Sigmoid colon (tissue), 7 donors: ENCODE measurements around the gene SERTAD2. TPM values are rescaled to one million over a fixed set of nuclear protein-coding genes. Genes with fewer than 3 reads are reported as not detected.
A peak's percentile ranks its signal among the peaks of the same experiment; 100 is the strongest.

Source experiments
- DNase-seq: peaks from one replicate; pipeline ENCODE4 v3.0.0-alpha.2; 2019
- H3K27ac ChIP-seq, 4 donors: fragments of 200-600 bp; sonication (generic); one replicate each; pipeline ENCODE4 v1.5.1; 2016 to 2019; ENCODE audit warnings: mild to moderate bottlenecking in 1 of 4
- H3K27me3 ChIP-seq, 3 donors: fragments of 200-600 bp; sonication (generic); one replicate each; pipeline ENCODE4 v1.5.1; 2019; ENCODE audit warnings: mild to moderate bottlenecking in 1 of 3
- H3K36me3 ChIP-seq, 4 donors: fragments of 200-600 bp; sonication (generic); one replicate each; pipeline ENCODE4 v1.5.1; 2016 to 2019
- H3K4me1 ChIP-seq, 4 donors: fragments of 200-600 bp; sonication (generic); one replicate each; pipeline ENCODE4 v1.5.1; 2017 to 2019
- H3K4me3 ChIP-seq, 4 donors: fragments of 200-600 bp; sonication (generic); one replicate each; pipeline ENCODE4 v1.5.1; 2017 to 2019; ENCODE audit warnings: mild to moderate bottlenecking in 2 of 4, moderate library complexity in 1 of 4
- H3K9me3 ChIP-seq, 4 donors: fragments of 200-600 bp in 3 of 4; sonication (generic) in 3 of 4; one replicate each; pipeline versions ENCODE4 v1.5.1 to v1.6.1; 2013 to 2019
- EP300 ChIP-seq, 4 donors: sonication (generic); formaldehyde crosslinking; IDR thresholded peaks; one replicate each; pipeline ENCODE4 v1.6.1; 2017; ENCODE audit warnings: antibody characterized with exemption in 4 of 4
- POLR2A ChIP-seq, 2 donors: fragments of 450-650 bp; IDR thresholded peaks; one replicate each; pipeline ENCODE4 v1.6.1; 2016; ENCODE audit warnings: antibody characterized with exemption in 2 of 2, mild to moderate bottlenecking in 2 of 2, moderate library complexity in 2 of 2
- POLR2AphosphoS5 ChIP-seq, 4 donors: sonication (generic); formaldehyde crosslinking; IDR thresholded peaks; one replicate each; pipeline ENCODE4 v1.6.1; 2017; ENCODE audit warnings: antibody characterized with exemption in 4 of 4
- WGBS, 2 donors: extraction: QIAGEN DNeasy Blood & Tissue Kit; methylation state at CpG; one replicate each; pipeline ENCODE4 v1.1.7; 2013; 5-methylcytosine and 5-hydroxymethylcytosine counted together
- intact Hi-C: fragments of 100-400 bp; cut with DNase I; formaldehyde crosslinking; loops from one replicate; pipeline ENCODE4 v1.15.1; 2023
- polyA plus RNA-seq, 3 donors: library from polyadenylated mRNA; stranded (reverse); fragments of 200-250 nt; gene quantifications; one replicate each; pipeline ENCODE4 v1.2.3, GENCODE V29; 2013
- total RNA-seq, 4 donors: library from RNA; depleted of rRNA; stranded (reverse); fragments of >200 nt; gene quantifications; one replicate each; pipeline ENCODE4 v1.1.0, GENCODE V29; 2016
- TF ChIP-seq, protein P1 (sequence below), 4 experiments: fragments of 450-650 bp in 3 of 4; fragments of 200-600 bp in 1 of 4; IDR thresholded peaks; one replicate each; pipeline ENCODE4 v1.5.1; 2016 to 2019; ENCODE audit warnings: antibody characterized with exemption in 4 of 4, mild to moderate bottlenecking in 3 of 4, moderate library complexity in 2 of 4
- donor health status: healthy with polysubstance abuse.
- donor health status: Bipolar disorder and iron deficiency.
- donor health status: healthy.

Gene SERTAD2
- total and polyA plus RNA-seq, 7 donors = 6.9 to 14.3 (median 9.1) TPM

DNA sequence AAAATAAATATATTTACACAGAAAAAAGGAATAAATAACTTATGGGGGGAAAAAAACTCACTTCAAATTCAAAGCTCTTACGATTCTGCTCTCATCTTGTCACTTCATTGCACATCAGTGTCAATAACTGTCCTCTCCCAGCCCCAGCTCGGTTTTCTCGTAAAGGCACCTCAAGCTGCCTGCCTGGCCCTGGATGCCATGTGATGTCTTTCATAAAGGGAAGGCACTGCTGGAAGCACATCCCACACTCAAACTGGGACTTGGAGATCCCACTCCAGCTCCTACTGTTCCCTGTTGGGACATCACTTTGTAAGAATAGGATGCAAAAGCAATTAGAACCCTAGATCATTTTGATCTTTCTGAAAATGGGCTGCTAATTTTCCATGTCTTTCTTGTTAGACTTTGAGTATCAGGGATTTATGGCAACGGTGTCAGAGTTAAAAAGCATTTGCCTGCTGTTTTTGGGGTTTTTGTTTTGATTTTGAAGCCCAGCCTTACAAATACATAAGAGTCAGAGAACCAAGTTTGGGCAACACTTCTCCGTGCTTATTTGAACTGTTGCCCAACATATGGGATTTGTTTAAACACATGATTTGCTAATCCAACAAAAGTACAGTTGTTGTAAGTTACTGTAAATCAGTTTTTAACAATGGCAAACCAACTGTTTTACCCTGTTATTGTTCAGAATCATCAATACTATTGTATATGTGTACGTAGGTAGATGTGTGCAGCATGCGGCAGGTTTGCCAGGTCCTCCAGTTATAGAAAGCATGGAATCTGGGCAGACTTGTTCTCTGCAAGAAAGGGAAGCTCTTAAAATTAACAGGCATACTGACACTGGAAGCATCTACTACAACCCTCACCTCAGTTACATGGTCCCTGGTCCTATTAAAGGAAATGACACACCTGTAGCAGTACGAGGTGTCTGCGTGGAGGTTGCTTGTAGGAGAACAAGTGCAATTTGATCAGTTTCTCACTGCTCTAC, 20.6 kb downstream of the SERTAD2 start:
- intact Hi-C loops = no loop called here
- no peaks in the 10 kb centered on the region for H3K9me3 ChIP-seq
- WGBS, 2 donors = 85 to 89% methylated on average over 9 of the region's 9 CpGs
- peak; percentile 61 for DNase-seq
- peaks cover 0 to 45% (median 27%) of the 10 kb centered on the region in 4 donors for H3K4me1 ChIP-seq
- no peak overlapping the region for H3K4me3 ChIP-seq
- peaks cover 7 to 30% (median 13%) of the 10 kb centered on the region in 4 donors for H3K36me3 ChIP-seq
- no peaks in the 10 kb centered on the region for H3K27me3 ChIP-seq
- H3K27ac ChIP-seq = no peak overlapping the region
- TF ChIP-seq EP300 (IDR thresholded peaks at IDR 0.05) (no peak), POLR2AphosphoS5 (IDR thresholded peaks at IDR 0.05) (no peak), POLR2A (IDR thresholded peaks at IDR 0.05) (no peak)
- TF ChIP-seq, protein P1, sequence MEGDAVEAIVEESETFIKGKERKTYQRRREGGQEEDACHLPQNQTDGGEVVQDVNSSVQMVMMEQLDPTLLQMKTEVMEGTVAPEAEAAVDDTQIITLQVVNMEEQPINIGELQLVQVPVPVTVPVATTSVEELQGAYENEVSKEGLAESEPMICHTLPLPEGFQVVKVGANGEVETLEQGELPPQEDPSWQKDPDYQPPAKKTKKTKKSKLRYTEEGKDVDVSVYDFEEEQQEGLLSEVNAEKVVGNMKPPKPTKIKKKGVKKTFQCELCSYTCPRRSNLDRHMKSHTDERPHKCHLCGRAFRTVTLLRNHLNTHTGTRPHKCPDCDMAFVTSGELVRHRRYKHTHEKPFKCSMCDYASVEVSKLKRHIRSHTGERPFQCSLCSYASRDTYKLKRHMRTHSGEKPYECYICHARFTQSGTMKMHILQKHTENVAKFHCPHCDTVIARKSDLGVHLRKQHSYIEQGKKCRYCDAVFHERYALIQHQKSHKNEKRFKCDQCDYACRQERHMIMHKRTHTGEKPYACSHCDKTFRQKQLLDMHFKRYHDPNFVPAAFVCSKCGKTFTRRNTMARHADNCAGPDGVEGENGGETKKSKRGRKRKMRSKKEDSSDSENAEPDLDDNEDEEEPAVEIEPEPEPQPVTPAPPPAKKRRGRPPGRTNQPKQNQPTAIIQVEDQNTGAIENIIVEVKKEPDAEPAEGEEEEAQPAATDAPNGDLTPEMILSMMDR (IDR thresholded peaks at IDR 0.05) = no peak

DNA sequence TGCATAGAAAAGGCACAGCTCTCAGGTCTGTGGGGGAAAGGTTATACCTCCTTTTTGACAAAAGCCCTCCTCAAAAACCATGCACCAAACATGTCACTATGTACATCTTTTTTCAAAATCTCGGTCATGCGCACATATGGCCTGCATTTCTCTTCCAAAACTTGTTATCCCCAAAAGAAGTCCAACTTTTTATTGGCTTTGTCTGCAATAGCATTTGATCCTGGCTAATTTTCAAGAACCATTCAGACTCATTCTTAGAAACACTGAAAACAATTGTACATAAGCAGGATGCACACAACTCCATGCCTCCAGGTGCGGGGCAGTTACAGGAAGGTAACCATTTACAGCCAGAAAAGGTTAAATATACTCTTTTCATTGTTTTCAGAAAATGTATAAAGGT, 21.9 kb downstream of the SERTAD2 start:
- intact Hi-C loops = no loop called here
- H3K36me3 ChIP-seq = peaks cover 7 to 30% (median 13%) of the 10 kb centered on the region in 4 donors
- no peak overlapping the region for H3K4me3 ChIP-seq
- 92 to 97% methylated on average over 3 of the region's 3 CpGs for WGBS, 2 donors
- H3K4me1 ChIP-seq = peaks cover 0 to 46% (median 35%) of the 10 kb centered on the region in 4 donors
- DNase-seq = peak; percentile 12
- TF ChIP-seq EP300 (IDR thresholded peaks at IDR 0.05) (no peak), POLR2A (IDR thresholded peaks at IDR 0.05) (no peak), POLR2AphosphoS5 (IDR thresholded peaks at IDR 0.05) (no peak)
- TF ChIP-seq, protein P1 (IDR thresholded peaks at IDR 0.05) = no peak
- no peaks in the 10 kb centered on the region for H3K27me3 ChIP-seq
- H3K9me3 ChIP-seq = no peaks in the 10 kb centered on the region
- H3K27ac ChIP-seq = no peak overlapping the region

DNA sequence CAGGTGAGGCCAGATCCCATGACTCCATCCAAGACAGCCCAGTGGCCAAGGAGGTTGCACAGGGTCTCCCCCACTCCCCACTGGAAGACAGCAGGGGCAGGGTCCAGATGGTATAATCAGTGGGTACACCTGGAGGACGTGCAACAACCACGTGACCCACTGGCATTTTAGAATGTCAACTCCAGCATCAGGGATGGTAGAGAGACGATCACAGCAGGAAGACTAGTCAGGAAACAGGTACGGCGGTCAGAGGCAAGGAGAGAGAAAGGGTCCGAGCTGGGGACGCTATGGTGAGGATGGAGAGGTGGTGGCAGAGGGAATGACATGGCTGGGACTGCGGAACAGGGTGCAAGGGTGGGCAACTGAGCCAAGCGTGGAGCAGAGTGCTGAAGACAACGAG, 23.0 kb downstream of the SERTAD2 start:
- Histone ChIP-seq H3K27me3 (no peaks in the 10 kb centered on the region), H3K9me3 (no peaks in the 10 kb centered on the region), H3K4me3 (no peak overlapping the region), H3K4me1 (peaks cover 0 to 49% (median 35%) of the 10 kb centered on the region in 4 donors), H3K36me3 (peaks cover 0 to 23% (median 5%) of the 10 kb centered on the region in 4 donors), H3K27ac (no peak overlapping the region)
- WGBS, 2 donors = 94 to 96% methylated on average over 10 of the region's 10 CpGs
- TF ChIP-seq EP300 (IDR thresholded peaks at IDR 0.05) (no peak), POLR2AphosphoS5 (IDR thresholded peaks at IDR 0.05) (no peak), POLR2A (IDR thresholded peaks at IDR 0.05) (no peak)
- TF ChIP-seq, protein P1 (IDR thresholded peaks at IDR 0.05) = no peak
- DNase-seq = peak; percentile 50
- intact Hi-C loops = no loop called here

DNA sequence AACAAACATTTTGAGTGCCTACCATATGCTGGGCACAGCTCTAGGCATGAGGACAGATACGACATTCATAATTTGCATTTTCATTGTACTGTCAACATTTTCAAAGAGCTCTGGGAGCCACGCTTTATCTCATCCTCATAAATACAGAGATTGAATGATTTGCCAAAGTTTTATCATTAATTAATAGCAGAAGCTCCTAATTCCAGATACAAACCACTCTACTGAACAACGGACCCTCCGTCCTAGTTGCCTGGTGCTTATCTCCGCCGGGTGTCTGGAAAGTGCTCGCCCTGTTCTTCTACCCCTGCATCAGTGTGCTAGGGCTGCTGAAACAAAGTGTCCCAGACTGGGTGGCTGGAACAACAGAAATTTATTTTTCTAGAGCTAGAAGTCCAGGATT, 23.8 kb downstream of the SERTAD2 start:
- Histone ChIP-seq H3K9me3 (no peaks in the 10 kb centered on the region), H3K27ac (no peak overlapping the region), H3K36me3 (peaks cover 0 to 14% (median 2%) of the 10 kb centered on the region in 4 donors), H3K4me1 (peaks cover 0 to 49% (median 35%) of the 10 kb centered on the region in 4 donors), H3K4me3 (no peak overlapping the region), H3K27me3 (no peaks in the 10 kb centered on the region)
- WGBS, 2 donors = 90 to 93% methylated on average over 7 of the region's 7 CpGs
- intact Hi-C loops = no loop called here
- TF ChIP-seq POLR2AphosphoS5 (IDR thresholded peaks at IDR 0.05) (no peak), EP300 (IDR thresholded peaks at IDR 0.05) (no peak), POLR2A (IDR thresholded peaks at IDR 0.05) (no peak)
- TF ChIP-seq, protein P1 (IDR thresholded peaks at IDR 0.05) = no peak
- DNase-seq = peak; percentile 25
